NCI-H510A (cell line): ENCODE data around the gene KRTCAP2.
"Not testable (repeated sequence)": the region's sequence is repeated elsewhere in the genome, so short reads cannot be mapped to it uniquely, and the experiment has no call there.

Source experiments
- DNase-seq: peaks from one replicate; lab custom pipeline; 2025; lab: John Stamatoyannopoulos, UW

KRTCAP2 gene

GRCh38 chr1:155168456-155169210 is 4.5 kb downstream of the KRTCAP2 start:
- DNase-seq: no peak

- not testable (repeated sequence) for DNase-seq
Measured at GRCh38 chr1:155168105-155168445, 5.0 kb downstream of the KRTCAP2 start.

DNA sequence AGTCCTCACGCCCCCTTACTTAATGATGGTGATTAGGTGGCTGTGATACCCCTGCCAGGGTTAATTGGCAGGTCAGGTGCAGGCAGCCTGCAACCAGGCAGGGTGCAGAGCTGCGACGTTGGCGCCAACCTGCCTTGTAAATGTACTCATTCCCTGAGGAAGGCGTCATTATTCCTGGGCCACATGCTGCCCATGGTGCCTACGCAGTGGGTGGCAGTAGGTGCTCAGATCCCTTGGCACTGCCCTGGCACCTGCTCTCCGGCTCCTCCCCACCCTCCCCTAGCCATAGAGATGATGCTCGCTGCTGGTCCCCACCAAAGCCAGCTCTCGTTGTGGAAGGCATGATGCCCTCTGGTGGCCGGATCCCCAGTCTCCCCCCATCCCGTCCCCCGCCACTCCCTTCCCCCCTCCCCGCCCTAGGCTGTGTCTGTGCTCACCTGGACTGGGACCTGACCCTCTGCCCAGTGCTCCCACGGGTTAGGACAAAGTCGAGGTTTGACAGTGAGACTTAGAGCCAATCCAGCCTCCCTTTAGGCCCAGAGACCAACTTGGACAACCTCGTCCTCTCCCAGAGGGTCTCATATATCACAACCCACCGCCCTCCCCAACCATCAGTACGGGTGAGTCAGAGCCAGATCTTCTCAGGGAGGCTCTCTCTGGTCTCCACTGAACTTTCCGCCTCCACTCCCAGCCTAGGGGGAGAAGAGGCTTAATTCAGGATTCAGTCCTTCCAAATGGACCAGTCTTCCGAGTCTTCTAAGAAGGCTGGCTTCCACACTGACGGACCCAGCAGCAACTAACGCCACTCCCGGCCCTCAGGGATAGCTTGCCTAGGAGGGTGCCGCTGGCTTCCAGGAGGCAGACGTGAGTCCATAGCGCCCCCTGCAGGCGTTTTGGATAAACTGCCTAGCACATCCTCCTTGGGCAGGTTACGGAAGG is 5.7 kb downstream of the KRTCAP2 start:
- peak; percentile 79 for DNase-seq

- DNase-seq: no peak
Measured at GRCh38 chr1:155166471-155167165, 6.5 kb downstream of the KRTCAP2 start.

- DNase-seq: no peak
Measured at GRCh38 chr1:155166051-155166470, 7.0 kb downstream of the KRTCAP2 start.

DNA sequence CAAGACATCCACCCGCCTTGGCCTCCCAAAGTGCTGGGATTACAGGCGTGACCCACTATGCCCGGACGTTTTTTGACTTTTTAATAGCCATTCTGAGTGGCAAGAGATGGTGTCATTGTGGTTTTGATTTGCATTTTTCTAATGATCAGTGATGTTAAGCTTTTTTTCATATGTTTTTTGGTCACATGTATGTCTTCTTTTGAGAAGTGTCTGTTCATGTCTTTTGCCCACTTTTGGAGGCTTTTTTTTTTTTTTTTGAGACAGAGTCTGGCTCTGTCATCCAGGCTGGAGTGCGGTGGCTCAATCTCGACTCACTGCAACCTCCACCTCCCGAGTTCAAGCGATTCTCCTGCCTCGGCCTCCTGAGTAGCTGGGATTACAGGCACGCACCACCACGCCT is 8.5 kb downstream of the KRTCAP2 start:
- DNase-seq: not testable (repeated sequence)

- not testable (repeated sequence) for DNase-seq
Measured at GRCh38 chr1:155163785-155164184, 9.3 kb downstream of the KRTCAP2 start.

DNA sequence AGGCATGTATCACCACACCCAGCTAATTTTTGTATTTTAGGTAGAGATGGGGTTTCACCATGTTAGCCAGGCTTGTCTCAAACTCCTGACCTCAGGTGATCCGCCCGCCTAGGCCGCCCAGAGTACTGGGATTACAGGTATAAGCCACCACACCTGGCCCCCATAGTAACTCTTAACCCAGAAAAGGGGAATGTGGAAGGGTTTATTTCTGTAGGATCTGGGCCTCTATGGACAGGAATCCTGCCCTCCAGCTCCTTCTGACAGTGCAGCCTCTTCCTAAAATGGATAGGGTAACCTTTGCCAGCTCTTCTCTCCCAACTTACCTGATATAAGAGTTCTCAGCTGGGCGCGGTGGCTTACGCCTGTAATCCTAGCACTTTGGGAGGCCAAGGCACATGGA is 10.5 kb downstream of the KRTCAP2 start:
- not testable (repeated sequence) for DNase-seq

- DNase-seq: no peak
Measured at GRCh38 chr1:155160128-155160527, 13.0 kb downstream of the KRTCAP2 start.

- DNase-seq: no peak
Measured at GRCh38 chr1:155158991-155159390, 14.1 kb downstream of the KRTCAP2 start.

- DNase-seq: not testable (repeated sequence)
Measured at GRCh38 chr1:155155996-155156643, 17.0 kb downstream of the KRTCAP2 start.

- no peak for DNase-seq
Measured at GRCh38 chr1:155145491-155145890, 27.6 kb downstream of the KRTCAP2 start.

GRCh38 chr1:155141749-155142148 is 31.4 kb downstream of the KRTCAP2 start:
- DNase-seq: no peak

DNA sequence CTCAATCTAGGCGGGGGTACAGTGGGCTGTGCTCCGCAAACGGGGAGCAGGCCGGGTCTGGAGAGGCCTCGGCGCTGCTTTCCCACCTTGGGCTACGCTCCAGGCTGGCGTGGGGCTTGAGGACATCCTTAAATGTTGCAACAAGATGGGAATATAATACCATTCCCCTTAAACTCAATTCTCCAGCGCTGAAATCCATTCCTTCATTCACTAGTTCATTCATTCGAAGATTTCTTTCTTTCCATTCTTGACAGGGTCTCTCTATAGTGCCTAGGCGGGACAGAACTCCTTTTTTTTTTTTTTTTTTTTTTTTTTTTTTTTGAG is 32.5 kb downstream of the KRTCAP2 start:
- DNase-seq: no peak

DNA sequence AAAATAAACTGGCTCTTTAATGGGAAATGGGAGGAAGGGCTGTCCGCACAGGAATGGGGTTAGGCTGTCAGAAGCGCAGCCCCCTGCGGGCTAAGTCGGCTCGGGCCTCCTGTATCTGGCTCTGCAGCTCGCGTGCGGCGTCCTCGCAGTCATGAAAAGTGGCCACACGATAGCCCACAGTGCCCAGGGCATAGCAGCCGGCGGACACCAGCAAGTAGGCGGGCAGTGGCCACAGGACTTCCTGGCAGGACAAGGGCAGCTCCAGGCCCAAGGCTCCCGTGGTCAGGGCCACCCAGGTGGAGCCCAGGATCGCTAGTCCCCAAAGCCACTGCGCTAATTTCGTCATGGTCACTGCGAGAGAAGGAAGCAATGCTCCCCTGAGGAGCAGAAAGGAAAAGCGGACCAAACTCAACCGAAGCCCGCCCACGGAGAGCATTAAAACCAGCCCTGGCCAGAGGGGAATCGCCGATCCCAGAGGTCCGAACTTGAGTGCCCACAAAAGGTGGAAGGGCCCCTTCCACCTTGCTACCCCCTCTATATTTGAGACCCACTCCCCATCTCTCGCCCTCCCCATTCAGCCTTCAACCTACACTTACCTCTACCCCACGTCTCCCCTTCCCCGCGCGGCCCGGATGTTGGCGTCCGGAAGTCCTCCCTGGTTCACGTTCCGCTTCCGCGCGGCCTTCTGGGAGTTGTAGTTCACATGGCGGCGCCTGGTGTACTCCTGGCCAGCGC is 33.0 kb downstream of the KRTCAP2 start, which contains the start of gene DPM3:
Gene DPM3 (minus strand): TSS at position 637 of the 735 bp plus-strand sequence. CDS start 291 bp downstream, at position 346.
- peak; percentile 72 for DNase-seq

GRCh38 chr1:155137154-155137949 is 35.8 kb downstream of the KRTCAP2 start:
- no peak for DNase-seq

DNA sequence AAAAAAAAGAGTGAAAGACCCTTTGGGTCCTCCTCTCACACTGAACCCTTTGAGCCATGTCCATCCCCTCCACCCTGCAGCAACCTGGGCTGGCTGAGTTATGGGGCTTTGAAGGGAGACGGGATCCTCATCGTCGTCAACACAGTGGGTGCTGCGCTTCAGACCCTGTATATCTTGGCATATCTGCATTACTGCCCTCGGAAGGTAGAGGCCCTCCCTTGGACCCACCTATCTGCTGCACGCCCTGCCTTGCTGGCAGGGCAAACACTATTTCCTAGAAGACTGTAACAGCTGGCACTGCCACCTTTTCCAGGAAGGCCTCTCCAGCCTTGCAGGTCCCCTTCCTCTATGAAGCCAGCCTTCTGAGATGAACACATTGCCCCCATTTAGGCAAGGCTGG is 36.4 kb downstream of the KRTCAP2 start:
- no peak for DNase-seq

- DNase-seq: peak; percentile 90
Measured at GRCh38 chr1:155135415-155136028, 37.6 kb downstream of the KRTCAP2 start, which contains the start of gene SLC50A1. SLC50A1 (plus strand) TSS chr1:155135852; CDS start chr1:155135912, 60 bp downstream.

DNA sequence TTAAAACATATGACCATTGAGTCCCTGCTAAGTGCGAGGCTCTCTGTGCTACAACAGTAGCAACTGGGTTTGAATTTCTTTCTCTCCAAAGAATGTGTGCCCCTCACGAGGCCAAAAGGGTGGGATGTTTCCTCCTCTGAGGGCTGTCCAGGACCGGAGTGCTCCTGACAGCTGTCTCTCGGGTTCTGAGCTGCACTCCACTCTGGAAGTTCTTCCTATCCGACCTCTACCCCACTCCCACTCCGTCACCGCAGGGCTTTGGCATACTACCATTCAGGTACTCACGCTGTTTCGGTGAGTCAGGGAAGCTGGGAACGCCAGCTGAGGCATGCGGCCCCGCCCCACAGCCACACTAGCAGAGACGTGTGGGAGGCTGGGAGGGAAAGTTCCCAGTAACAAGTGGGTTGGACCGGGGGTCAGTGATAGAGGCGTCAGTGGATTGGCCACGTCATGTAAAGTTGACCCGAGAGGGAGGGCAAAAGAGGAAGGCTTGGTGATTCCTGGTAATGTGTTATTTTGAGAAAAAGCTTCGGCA is 38.2 kb downstream of the KRTCAP2 start:
- peak; percentile 67 for DNase-seq
